ENCODE results near the gene CLASP1. TPM values are rescaled to one million over a fixed set of nuclear protein-coding genes. Genes with fewer than 3 reads are reported as not detected.

Gene CLASP1
- total RNA-seq, 1 experiment from 2014 or later, result 36.6 TPM

DNA sequence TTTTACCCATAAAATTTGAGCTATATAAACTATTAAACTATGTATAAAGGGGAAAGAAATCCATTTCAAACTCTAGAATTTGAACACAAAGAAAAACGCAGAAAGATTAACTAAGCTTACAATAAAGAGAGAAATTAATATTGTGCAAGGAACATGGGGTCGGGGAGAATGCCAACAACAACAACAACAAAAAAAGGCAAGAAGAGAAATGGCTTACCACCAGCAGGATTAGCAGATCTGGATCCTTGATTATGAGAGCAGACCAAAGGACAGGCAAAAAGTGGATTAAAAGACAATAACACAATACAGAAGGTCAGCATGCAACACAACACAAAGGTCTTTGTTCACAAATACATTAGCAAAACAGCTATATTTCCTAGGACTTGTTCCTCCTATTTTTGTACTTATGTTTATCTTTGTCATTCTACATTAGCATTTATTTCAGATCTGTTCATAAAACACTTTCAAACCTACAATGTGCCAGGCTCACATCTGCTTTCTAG, 222.0 kb downstream of the CLASP1 start:
- no peak for DNase-seq (ENCODE audit: low spot score)

GRCh38 chr2:121420486-121420885, 228.8 kb downstream of the CLASP1 start:
- DNase-seq (ENCODE audit: low spot score), result no peak

GRCh38 chr2:121419081-121419699, 230.1 kb downstream of the CLASP1 start:
- DNase-seq (ENCODE audit: low spot score), result no peak

DNA sequence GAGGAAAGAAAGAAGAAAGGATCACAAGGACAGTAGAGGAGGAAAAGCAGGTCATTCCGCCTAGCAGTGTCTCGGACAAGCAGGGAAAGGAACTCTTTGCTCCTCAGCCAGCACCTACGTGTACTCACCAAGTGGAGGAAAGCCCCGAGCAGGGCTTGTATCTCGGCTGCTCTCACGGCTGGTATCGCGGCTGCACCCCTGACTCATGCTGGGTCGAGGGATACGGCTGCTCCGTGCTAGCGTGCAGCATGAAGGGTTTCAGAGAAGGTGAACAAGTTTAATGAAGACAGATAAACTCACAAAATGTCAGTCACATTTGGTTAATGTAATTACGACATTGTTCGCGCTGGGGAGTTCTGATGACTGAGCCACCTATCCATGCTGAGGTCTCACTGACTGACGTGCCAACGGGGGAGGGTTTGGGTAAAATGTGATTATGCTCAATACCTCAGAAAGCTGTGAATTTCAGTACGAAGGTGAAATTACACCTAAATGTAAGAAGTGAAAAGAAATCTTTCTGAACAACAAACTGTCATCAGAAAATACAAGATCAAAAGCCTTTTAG, 230.7 kb downstream of the CLASP1 start:
- DNase-seq (ENCODE audit: low spot score), result no peak

DNA sequence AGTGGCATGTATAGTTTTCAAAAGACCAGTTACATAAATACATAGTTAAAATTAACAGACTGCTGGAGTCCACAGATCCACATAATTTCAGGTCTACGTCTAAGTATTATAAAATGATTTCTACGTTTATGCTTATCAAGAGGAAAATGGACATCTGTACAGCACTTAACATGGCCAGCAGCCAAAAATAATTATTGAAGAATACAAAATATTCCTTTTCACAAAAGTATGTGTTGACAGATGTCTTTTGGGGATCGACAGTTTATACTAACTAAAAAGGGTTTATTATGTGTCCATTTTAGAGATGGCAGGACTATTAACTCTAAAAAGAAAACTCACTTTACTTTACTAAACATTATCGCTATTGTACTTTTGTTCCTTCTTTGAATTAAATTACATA, 231.4 kb downstream of the CLASP1 start:
- no peak for DNase-seq (ENCODE audit: low spot score)

DNA sequence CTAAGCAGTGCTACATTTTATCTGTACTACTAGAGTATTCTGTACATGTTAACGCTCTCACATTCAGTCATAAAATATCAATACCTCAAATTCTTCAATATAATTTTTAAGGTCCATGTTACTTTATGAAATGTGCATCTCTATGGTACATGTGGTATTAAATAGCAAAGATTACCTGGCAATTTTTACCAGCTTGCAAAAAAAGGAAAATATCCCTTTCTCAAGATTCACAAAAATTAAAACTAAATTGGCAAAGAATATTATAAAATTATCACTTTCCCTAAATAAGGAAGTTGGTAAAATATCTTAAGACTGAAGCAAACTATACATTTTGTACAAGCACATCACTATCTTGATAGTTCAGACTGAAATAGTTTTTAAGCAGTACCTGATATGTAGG, 233.5 kb downstream of the CLASP1 start:
- no peak for DNase-seq (ENCODE audit: low spot score)

DNA sequence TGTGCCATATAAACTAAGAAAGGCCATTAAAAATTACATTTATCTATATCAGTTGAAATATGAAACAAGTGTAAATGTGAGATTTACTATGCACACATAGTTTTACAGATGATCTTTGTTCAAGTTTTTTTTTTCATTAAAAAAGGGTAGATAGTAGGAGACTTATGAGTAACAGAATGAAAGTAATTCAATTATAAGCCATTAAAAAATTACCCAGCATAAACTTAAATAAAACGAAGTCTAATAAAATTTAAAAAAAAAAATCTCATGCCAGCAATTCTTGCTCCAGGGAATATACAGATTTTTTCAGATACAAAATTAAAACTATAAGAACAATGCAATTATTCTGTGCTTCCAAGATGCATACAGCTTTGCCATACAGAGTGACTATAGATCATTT, 236.9 kb downstream of the CLASP1 start:
- no peak for DNase-seq (ENCODE audit: low spot score)

DNA sequence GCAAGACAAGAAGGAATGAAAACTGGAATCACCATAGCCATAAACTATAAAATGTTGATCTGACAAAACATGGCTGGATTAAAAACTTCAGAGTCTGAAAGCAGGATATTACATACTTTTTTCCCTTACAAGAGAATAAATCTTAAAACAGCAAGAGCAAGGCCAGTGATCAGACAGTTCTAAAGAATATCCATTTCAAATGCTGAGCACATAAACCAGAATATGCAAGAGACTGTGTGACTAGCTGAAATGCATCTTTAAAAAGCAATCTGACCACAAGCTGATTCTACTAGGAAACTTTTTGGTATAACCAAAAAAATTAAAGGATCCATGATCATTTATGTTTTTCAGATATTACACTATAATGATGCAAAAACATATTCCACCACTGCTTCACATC, 239.3 kb downstream of the CLASP1 start:
- DNase-seq (ENCODE audit: low spot score), result no peak

- no peak for DNase-seq (ENCODE audit: low spot score)
These were observed 239.9 kb downstream of the CLASP1 start for GRCh38 chr2:121409388-121409787.

GRCh38 chr2:121408641-121409040, 240.6 kb downstream of the CLASP1 start:
- no peak for DNase-seq (ENCODE audit: low spot score)

GRCh38 chr2:121405233-121405632, 244.0 kb downstream of the CLASP1 start:
- no peak for DNase-seq (ENCODE audit: low spot score)

DNA sequence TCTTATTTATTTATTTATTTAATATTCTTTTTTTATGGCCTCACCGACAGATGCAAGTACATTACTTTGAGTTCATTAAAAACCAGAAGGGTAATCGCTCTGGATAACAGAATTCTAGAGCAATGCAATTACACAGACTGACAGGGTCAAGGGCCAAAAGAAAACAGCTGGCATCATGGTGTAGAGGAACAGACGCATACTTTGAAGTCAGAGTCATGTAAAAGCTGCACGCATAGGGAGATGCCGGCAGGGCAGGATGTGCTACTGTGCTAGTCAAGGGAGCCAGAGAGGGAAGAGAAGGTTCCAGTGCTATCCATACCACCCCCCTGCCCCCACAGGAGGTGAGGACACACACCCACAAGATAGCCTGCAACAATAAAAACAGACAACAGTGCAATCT, 249.1 kb downstream of the CLASP1 start:
- DNase-seq (ENCODE audit: low spot score), result no peak

GRCh38 chr2:121398853-121399252, 250.4 kb downstream of the CLASP1 start:
- DNase-seq (ENCODE audit: low spot score), result no peak

GRCh38 chr2:121390082-121390692, 259.1 kb downstream of the CLASP1 start:
- DNase-seq (ENCODE audit: low spot score), result no peak

- DNase-seq (ENCODE audit: low spot score), result no peak
These were observed 260.9 kb downstream of the CLASP1 start for GRCh38 chr2:121388371-121388770.

GRCh38 chr2:121387591-121388325, 261.5 kb downstream of the CLASP1 start:
- no peak for DNase-seq (ENCODE audit: low spot score)

- peak; percentile 25 for DNase-seq (ENCODE audit: low spot score)
These were observed 262.6 kb downstream of the CLASP1 start for GRCh38 chr2:121386707-121387106.

GRCh38 chr2:121386102-121386501, 263.2 kb downstream of the CLASP1 start:
- no peak for DNase-seq (ENCODE audit: low spot score)

GRCh38 chr2:121382744-121383143, 266.5 kb downstream of the CLASP1 start:
- no peak for DNase-seq (ENCODE audit: low spot score)

DNA sequence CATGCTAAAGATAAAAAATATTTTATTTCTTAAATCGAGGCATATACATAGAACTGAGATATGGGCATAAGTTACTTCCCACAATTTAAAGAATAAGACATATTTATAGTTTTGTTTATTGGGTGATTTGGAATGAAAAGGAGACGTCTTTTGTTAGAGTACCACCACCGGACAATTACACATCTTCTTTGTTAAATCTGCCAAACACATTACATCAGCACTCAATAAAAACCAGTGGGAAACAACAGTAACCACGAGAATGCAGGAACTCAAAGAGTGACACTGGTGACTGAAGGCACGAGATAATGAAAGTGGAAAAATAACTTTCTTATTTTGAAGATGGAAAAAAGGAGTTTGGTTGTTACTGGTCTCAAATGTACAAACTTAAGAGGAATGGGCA, 271.6 kb downstream of the CLASP1 start:
- DNase-seq (ENCODE audit: low spot score), result no peak

GRCh38 chr2:121376535-121377250, 272.6 kb downstream of the CLASP1 start:
- no peak for DNase-seq (ENCODE audit: low spot score)

- no peak for DNase-seq (ENCODE audit: low spot score)
These were observed 273.6 kb downstream of the CLASP1 start for GRCh38 chr2:121375621-121376159.

Data from A172 (cell line).